ENCODE measurements around the gene ZNF319.

GRCh38 chr16:57955572-57956188, 44.8 kb downstream of the ZNF319 start:
- TF ChIP-seq, protein P1, sequence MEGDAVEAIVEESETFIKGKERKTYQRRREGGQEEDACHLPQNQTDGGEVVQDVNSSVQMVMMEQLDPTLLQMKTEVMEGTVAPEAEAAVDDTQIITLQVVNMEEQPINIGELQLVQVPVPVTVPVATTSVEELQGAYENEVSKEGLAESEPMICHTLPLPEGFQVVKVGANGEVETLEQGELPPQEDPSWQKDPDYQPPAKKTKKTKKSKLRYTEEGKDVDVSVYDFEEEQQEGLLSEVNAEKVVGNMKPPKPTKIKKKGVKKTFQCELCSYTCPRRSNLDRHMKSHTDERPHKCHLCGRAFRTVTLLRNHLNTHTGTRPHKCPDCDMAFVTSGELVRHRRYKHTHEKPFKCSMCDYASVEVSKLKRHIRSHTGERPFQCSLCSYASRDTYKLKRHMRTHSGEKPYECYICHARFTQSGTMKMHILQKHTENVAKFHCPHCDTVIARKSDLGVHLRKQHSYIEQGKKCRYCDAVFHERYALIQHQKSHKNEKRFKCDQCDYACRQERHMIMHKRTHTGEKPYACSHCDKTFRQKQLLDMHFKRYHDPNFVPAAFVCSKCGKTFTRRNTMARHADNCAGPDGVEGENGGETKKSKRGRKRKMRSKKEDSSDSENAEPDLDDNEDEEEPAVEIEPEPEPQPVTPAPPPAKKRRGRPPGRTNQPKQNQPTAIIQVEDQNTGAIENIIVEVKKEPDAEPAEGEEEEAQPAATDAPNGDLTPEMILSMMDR (conservative IDR thresholded peaks at IDR 0.05; ENCODE audit: low read depth in 2 of 2): no peak
- no peak for TF ChIP-seq ZNF114 (CRISPR knock-in tag; IDR thresholded peaks at IDR 0.05)
- TF ChIP-seq EZH2 (IDR thresholded peaks at IDR 0.05; ENCODE audit: low read depth, unreplicated experiment): no peak
- TF ChIP-seq JUNB (IDR thresholded peaks at IDR 0.05; ENCODE audit: unreplicated experiment): no peak
